A549 (cell line): ENCODE measurements around the gene MLLT3. TPM values are rescaled to one million over a fixed set of nuclear protein-coding genes. Genes with fewer than 3 reads are reported as not detected.

Source experiments
- ATAC-seq, 2 experiments: fragments of 200-7000 bp in 1 of 2; fragments of >200 bp in 1 of 2; cut with Nextera tagmentation in 1 of 2; cut with Tn5 transposase in 1 of 2; 3 replicates each; pipeline versions ENCODE4 v1.8.0 to v1.9.1; 2018 to 2020; ENCODE audit warnings: mild to moderate bottlenecking in 1 of 2, moderate library complexity in 1 of 2
- CTCF ChIA-PET: fragments of 300-600 bp; sonication (Branson Sonifier 250); formaldehyde crosslinking; extraction: SDS; loops from one replicate; lab custom pipeline; 2021; ENCODE audit warnings: antibody characterized with exemption, inconsistent platforms; lab: Yijun Ruan, JAX
- POLR2A ChIA-PET: fragments of 350-600 bp; formaldehyde crosslinking; extraction: SDS; loops from one replicate; lab custom pipeline; 2021; ENCODE audit warnings: antibody characterized with exemption, inconsistent platforms; lab: Yijun Ruan, JAX
- DNase-seq, 2 experiments: peaks; one replicate each; pipeline versions ENCODE4 v3.0.0 to v3.0.0-alpha.2; 2011 to 2016; ENCODE audit warnings: low read depth in 1 of 2, low spot score in 1 of 2
- FAIRE-seq: peaks from 2 replicates; lab custom pipeline; 2011; peaks lifted over from hg19 to GRCh38; lab: Jason Lieb, UNC
- H3K27ac ChIP-seq, 2 experiments: fragments of >200 bp; sonication (Bioruptor Twin); formaldehyde crosslinking; 3 replicates each; pipeline ENCODE4 v1.5.1; 2016 to 2017
- H3K4me1 ChIP-seq: fragments of >200 bp; sonication (Bioruptor Twin); formaldehyde crosslinking; 3 replicates; pipeline ENCODE4 v1.6.1; 2016
- H3K4me2 ChIP-seq: fragments of >200 bp; sonication (Bioruptor Twin); formaldehyde crosslinking; 3 replicates; pipeline ENCODE4 v1.6.1; 2016
- H3K4me3 ChIP-seq: fragments of >200 bp; sonication (Bioruptor Twin); formaldehyde crosslinking; 3 replicates; pipeline ENCODE4 v1.5.1; 2016
- H3K9me3 ChIP-seq: fragments of >200 bp; sonication (Bioruptor Twin); formaldehyde crosslinking; 3 replicates; pipeline ENCODE4 v1.6.1; 2016
- BCL3 ChIP-seq: fragments of >200 bp; sonication (Bioruptor Twin); formaldehyde crosslinking; IDR thresholded peaks from 3 replicates; pipeline ENCODE4 v1.6.1; 2016
- BHLHE40 ChIP-seq: IDR thresholded peaks from 2 replicates; pipeline ENCODE4 v1.6.1; 2012; ENCODE audit warnings: low read depth, low read length, inconsistent platforms
- CBX2 ChIP-seq: fragments of 200-600 bp; sonication (generic); IDR thresholded peaks from 2 replicates; pipeline ENCODE4 v1.6.1; 2016; ENCODE audit warnings: low read depth, mild to moderate bottlenecking, borderline replicate concordance
- CEBPB ChIP-seq, 2 experiments: fragments of >200 bp in 1 of 2; sonication (Bioruptor Twin) in 1 of 2; formaldehyde crosslinking in 1 of 2; IDR thresholded peaks; 2 replicates each; pipeline ENCODE4 v1.6.1; 2012 to 2016
- CHD2 ChIP-seq: fragments of 150-350 bp; IDR thresholded peaks from 2 replicates; pipeline ENCODE4 v1.6.1; 2014; ENCODE audit warnings: low read length; ENCODE audit not compliant: partially characterized antibody
- EHF ChIP-seq: fragments of 250-450 bp; sonication (Bioruptor Pico); IDR thresholded peaks from 2 replicates; pipeline ENCODE4 v1.5.0; 2020; ENCODE audit warnings: mild to moderate bottlenecking
- EHMT2 ChIP-seq: fragments of 200-600 bp; sonication (generic); IDR thresholded peaks from 2 replicates; pipeline ENCODE4 v1.6.1; 2016; ENCODE audit warnings: antibody characterized with exemption, low read depth, mild to moderate bottlenecking, moderate library complexity
- FOXS1 ChIP-seq: fragments of 250-450 bp; sonication (Bioruptor Pico); IDR thresholded peaks from 2 replicates; pipeline ENCODE4 v1.5.0; 2020; ENCODE audit warnings: mild to moderate bottlenecking, moderate library complexity
- HDAC2 ChIP-seq: fragments of 200-600 bp; sonication (generic); IDR thresholded peaks from 2 replicates; pipeline ENCODE4 v1.6.1; 2016
- HMGXB4 ChIP-seq: fragments of 250-450 bp; sonication (Bioruptor Pico); IDR thresholded peaks from 2 replicates; pipeline ENCODE4 v1.5.0; 2021; ENCODE audit warnings: mild to moderate bottlenecking, moderate library complexity, borderline replicate concordance
- HOXA7 ChIP-seq: fragments of 250-450 bp; sonication (Bioruptor Pico); IDR thresholded peaks from 2 replicates; pipeline ENCODE4 v1.5.0; 2020; ENCODE audit warnings: mild to moderate bottlenecking, moderate library complexity
- KDM1A ChIP-seq: fragments of 200-600 bp; sonication (generic); IDR thresholded peaks from 2 replicates; pipeline ENCODE4 v1.6.1; 2016; ENCODE audit warnings: low read depth, mild to moderate bottlenecking
- NFE2L2 ChIP-seq: fragments of 150-350 bp; conservative IDR thresholded peaks from 2 replicates; pipeline ENCODE4 v1.6.1; 2014; ENCODE audit warnings: low read length
- POLR2AphosphoS2 ChIP-seq: conservative IDR thresholded peaks from 2 replicates; pipeline ENCODE4 v1.6.1; 2012; ENCODE audit warnings: low read length, improper control_type of control experiment, inconsistent platforms
- RAD21 ChIP-seq, 2 experiments: fragments of >200 bp in 1 of 2; sonication (Bioruptor Twin) in 1 of 2; formaldehyde crosslinking in 1 of 2; IDR thresholded peaks in 1 of 2; conservative IDR thresholded peaks in 1 of 2; 2 replicates in 1 of 2; 3 replicates in 1 of 2; pipeline ENCODE4 v1.6.1; 2012 to 2018; ENCODE audit warnings: inconsistent platforms in 1 of 2
- RARB ChIP-seq: fragments of 250-450 bp; sonication (Bioruptor Pico); IDR thresholded peaks from 2 replicates; pipeline ENCODE4 v1.8.0; 2021; ENCODE audit warnings: mild to moderate bottlenecking, moderate library complexity
- RFX5 ChIP-seq: fragments of 450-650 bp; IDR thresholded peaks from 2 replicates; pipeline ENCODE4 v1.7.1; 2014; ENCODE audit warnings: antibody characterized with exemption, mild to moderate bottlenecking, moderate library complexity
- ZSCAN20 ChIP-seq: fragments of 250-450 bp; sonication (Bioruptor Pico); IDR thresholded peaks from 2 replicates; pipeline ENCODE4 v1.8.0; 2022; ENCODE audit warnings: mild to moderate bottlenecking, moderate library complexity
- WGBS: methylation state at CpG from one replicate; pipeline ENCODE4 v1.1.6; 2017; ENCODE audit errors: missing lambda C conversion rate; 5-methylcytosine and 5-hydroxymethylcytosine counted together
- polyA plus RNA-seq, 4 experiments: library from polyadenylated mRNA; depleted of rRNA in 3 of 4; stranded (reverse); fragments of >200 nt; fragmentation: RNase III in 1 of 4; extraction: RNeasy Plus Mini Kit Qiagen cat#74134 plus additional on column Dnase treatment in 1 of 4; gene quantifications; 2 replicates in 3 of 4; 3 replicates in 1 of 4; pipeline ENCODE4 v1.2.3, GENCODE V29; 2011 to 2017
- TF ChIP-seq, protein P1 (sequence below): fragments of 450-650 bp; IDR thresholded peaks from 2 replicates; pipeline ENCODE4 v1.6.1; 2014; ENCODE audit warnings: antibody characterized with exemption
- TF ChIP-seq, protein P2 (sequence below): fragments of 250-450 bp; sonication (Bioruptor Pico); IDR thresholded peaks from 2 replicates; pipeline ENCODE4 v1.5.0; 2020; ENCODE audit warnings: low read depth, mild to moderate bottlenecking, moderate library complexity
- TF ChIP-seq, protein P3 (sequence below): IDR thresholded peaks from 2 replicates; pipeline ENCODE4 v1.6.1; 2012; ENCODE audit warnings: low read depth, borderline replicate concordance

MLLT3 gene
- polyA plus RNA-seq, 2 of the 4 experiments (the other 2 are of a cell fraction) = 14.3 to 47.6 TPM

GRCh38 chr9:20384642-20385041, 237.7 kb downstream of the MLLT3 start:
- ChIA-PET CTCF (no interaction called here), POLR2A (no interaction called here)
- Histone ChIP-seq H3K9me3 (no peaks in the 10 kb centered on the region), H3K4me1 (peaks cover 25% of the 10 kb centered on the region), H3K4me2 (no peak overlapping the region), H3K4me3 (no peak overlapping the region), H3K27ac (no peak overlapping the region)
- TF ChIP-seq EHF (CRISPR knock-in tag) = no peak
- no peak for TF ChIP-seq POLR2AphosphoS2
- TF ChIP-seq, protein P1, sequence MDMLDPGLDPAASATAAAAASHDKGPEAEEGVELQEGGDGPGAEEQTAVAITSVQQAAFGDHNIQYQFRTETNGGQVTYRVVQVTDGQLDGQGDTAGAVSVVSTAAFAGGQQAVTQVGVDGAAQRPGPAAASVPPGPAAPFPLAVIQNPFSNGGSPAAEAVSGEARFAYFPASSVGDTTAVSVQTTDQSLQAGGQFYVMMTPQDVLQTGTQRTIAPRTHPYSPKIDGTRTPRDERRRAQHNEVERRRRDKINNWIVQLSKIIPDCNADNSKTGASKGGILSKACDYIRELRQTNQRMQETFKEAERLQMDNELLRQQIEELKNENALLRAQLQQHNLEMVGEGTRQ = no peak
- TF ChIP-seq, protein P2, sequence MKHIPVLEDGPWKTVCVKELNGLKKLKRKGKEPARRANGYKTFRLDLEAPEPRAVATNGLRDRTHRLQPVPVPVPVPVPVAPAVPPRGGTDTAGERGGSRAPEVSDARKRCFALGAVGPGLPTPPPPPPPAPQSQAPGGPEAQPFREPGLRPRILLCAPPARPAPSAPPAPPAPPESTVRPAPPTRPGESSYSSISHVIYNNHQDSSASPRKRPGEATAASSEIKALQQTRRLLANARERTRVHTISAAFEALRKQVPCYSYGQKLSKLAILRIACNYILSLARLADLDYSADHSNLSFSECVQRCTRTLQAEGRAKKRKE (CRISPR knock-in tag) = no peak
- TF ChIP-seq CBX2 = no peak
- WGBS = 84% methylated on average over 2 of the region's 2 CpGs
- FAIRE-seq = no peak
- DNase-seq = no peak
- no peak for ATAC-seq

DNA sequence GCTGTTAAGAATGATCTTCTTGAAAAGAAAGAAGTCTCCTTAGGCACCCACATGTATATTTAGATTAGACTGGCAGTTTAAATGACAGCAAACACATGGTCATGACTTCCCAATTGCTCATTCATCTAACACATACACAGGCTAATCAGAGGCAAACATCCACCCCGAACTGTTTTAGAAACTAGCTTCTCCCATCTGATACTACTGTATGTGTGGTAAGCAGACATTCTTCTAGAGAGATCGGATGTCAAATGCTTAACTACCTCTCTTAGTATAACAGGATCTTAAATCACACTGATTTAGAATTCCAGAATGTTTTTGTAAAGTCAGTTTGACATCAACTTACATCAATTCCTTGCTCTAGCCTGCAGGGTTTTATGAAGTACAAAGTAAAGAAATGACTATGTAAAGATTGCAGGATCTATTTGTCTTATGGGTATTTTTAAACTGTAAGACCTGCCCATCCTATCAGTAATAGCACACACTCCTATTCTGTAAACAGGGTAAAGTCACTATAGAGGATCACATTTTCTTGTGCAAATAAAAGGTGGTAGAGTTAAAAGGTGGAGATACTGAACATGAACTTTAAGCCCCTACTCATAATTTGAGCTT, 239.7 kb downstream of the MLLT3 start:
- peak in 1 of 2 experiments; percentile 72; a peak in 3 of 6 replicates for ATAC-seq
- CTCF ChIA-PET = interaction anchor here (1.8 kb wide), 1 partner anchor 24 kb away, joined by 4 read pairs; no protein-coding TSS in a partner anchor
- peak in 1 of 2 experiments; percentile 17 for DNase-seq
- TF ChIP-seq HOXA7 (CRISPR knock-in tag) (no peak), HMGXB4 (CRISPR knock-in tag) (no peak), BHLHE40 (no peak), KDM1A (no peak), EHF (CRISPR knock-in tag) (no peak), ZSCAN20 (CRISPR knock-in tag) (no peak), EHMT2 (no peak), CEBPB (IDR thresholded peaks at IDR 0.05) (no peak), RAD21 (conservative IDR thresholded peaks at IDR 0.05 in 1 of 2, IDR thresholded peaks at IDR 0.05 in 1 of 2) (no peak), NFE2L2 (no peak), RARB (no peak), RFX5 (no peak), CHD2 (no peak), HDAC2 (no peak), BCL3 (no peak), FOXS1 (CRISPR knock-in tag) (no peak)
- TF ChIP-seq, protein P3, sequence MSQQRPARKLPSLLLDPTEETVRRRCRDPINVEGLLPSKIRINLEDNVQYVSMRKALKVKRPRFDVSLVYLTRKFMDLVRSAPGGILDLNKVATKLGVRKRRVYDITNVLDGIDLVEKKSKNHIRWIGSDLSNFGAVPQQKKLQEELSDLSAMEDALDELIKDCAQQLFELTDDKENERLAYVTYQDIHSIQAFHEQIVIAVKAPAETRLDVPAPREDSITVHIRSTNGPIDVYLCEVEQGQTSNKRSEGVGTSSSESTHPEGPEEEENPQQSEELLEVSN = no peak
- Histone ChIP-seq H3K4me2 (peak overlapping the region; percentile 40), H3K27ac (no peak overlapping the region), H3K4me3 (no peak overlapping the region), H3K9me3 (no peaks in the 10 kb centered on the region), H3K4me1 (peaks cover 32% of the 10 kb centered on the region)
- WGBS = 19% methylated on average over 2 of the region's 2 CpGs
- POLR2A ChIA-PET = no interaction called here
- FAIRE-seq = no peak
